ENCODE results near the gene BNIP3.
A peak's percentile ranks its signal among the peaks of the same experiment; 100 is the strongest.

Gene BNIP3

GRCh38 chr10:131974034-131974817 lies 7.5 kb downstream of the BNIP3 start:
- TF ChIP-seq POLR2AphosphoS5 (IDR thresholded peaks at IDR 0.05; ENCODE audit: low read depth, low read length) (no peak), REST (IDR thresholded peaks at IDR 0.05; ENCODE audit: insufficient read depth in 1 of 2, low read depth in 2 of 2, low read length in 2 of 2) (no peak), SIN3A (IDR thresholded peaks at IDR 0.05; ENCODE audit: borderline replicate concordance, insufficient read depth, low read length) (no peak), FOXP2 (optimal IDR thresholded peaks at IDR 0.05; ENCODE audit: borderline replicate concordance, extremely low read depth, extremely low read length, insufficient read depth) (no peak), TAF1 (IDR thresholded peaks at IDR 0.05; ENCODE audit: borderline replicate concordance, insufficient read depth, low read length) (no peak)

- TF ChIP-seq TAF1 (IDR thresholded peaks at IDR 0.05; ENCODE audit: borderline replicate concordance, insufficient read depth, low read length): no peak
- no peak for TF ChIP-seq REST (IDR thresholded peaks at IDR 0.05; ENCODE audit: insufficient read depth in 1 of 2, low read depth in 2 of 2, low read length in 2 of 2)
- TF ChIP-seq SIN3A (IDR thresholded peaks at IDR 0.05; ENCODE audit: borderline replicate concordance, insufficient read depth, low read length): no peak
- TF ChIP-seq POLR2AphosphoS5 (IDR thresholded peaks at IDR 0.05; ENCODE audit: low read depth, low read length): no peak
These were observed 8.4 kb downstream of the BNIP3 start for GRCh38 chr10:131973160-131973951.

- peak; percentile 16 for TF ChIP-seq FOXP2 (optimal IDR thresholded peaks at IDR 0.05; ENCODE audit: borderline replicate concordance, extremely low read depth, extremely low read length, insufficient read depth)
- TF ChIP-seq POLR2AphosphoS5 (IDR thresholded peaks at IDR 0.05; ENCODE audit: low read depth, low read length): no peak
- TF ChIP-seq SIN3A (IDR thresholded peaks at IDR 0.05; ENCODE audit: borderline replicate concordance, insufficient read depth, low read length): peak; percentile 43; the same call in 1 of the 2 replicates
- TF ChIP-seq REST (IDR thresholded peaks at IDR 0.05; ENCODE audit: insufficient read depth in 1 of 2, low read depth in 2 of 2, low read length in 2 of 2): no peak
These were observed 9.2 kb downstream of the BNIP3 start for GRCh38 chr10:131972474-131973071.

GRCh38 chr10:131971591-131971990 lies 10.1 kb downstream of the BNIP3 start:
- TF ChIP-seq TAF1 (IDR thresholded peaks at IDR 0.05; ENCODE audit: borderline replicate concordance, insufficient read depth, low read length): no peak
- TF ChIP-seq SIN3A (IDR thresholded peaks at IDR 0.05; ENCODE audit: borderline replicate concordance, insufficient read depth, low read length): no peak
- no peak for TF ChIP-seq POLR2AphosphoS5 (IDR thresholded peaks at IDR 0.05; ENCODE audit: low read depth, low read length)
- no peak for TF ChIP-seq REST (IDR thresholded peaks at IDR 0.05; ENCODE audit: insufficient read depth in 1 of 2, low read depth in 2 of 2, low read length in 2 of 2)
- no peak for TF ChIP-seq FOXP2 (optimal IDR thresholded peaks at IDR 0.05; ENCODE audit: borderline replicate concordance, extremely low read depth, extremely low read length, insufficient read depth)

Data from PFSK-1 (cell line).